ENCODE measurements around the gene FBL.
A peak's percentile ranks its signal among the peaks of the same experiment; 100 is the strongest.

Gene FBL

DNA sequence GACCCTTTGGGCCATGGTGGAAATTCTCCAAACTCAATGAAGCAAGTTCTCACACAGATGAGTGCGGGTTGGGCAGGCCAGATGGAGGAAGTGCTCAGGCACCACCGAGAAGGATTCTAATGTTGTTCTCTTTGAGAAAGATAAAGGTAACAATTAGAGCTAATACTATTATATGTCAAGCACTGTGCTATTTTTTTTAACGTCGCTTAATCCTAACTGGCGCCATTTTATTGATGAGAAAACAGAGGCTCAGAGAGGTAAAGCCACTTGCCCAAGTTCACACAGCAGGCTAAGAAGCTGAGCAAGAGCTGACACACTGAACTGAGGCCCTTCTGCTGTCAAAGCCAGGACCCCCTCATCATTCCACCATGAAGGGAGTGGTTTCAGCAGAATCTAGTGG, 1.0 kb downstream of the FBL start:
- no peak for DNase-seq (ENCODE audit: extremely low spot score)
- ChIA-PET CTCF (interaction anchor here (0.8 to 4.1 kb wide), 5 partner anchors 12 to 125 kb away, joined by 3 to 28 read pairs (median 7); partner anchors contain the start of gene DYRK1B), POLR2A (interaction anchor here (1.0 to 3.6 kb wide), 6 partner anchors 12 to 313 kb away, joined by 4 to 27 read pairs (median 6); partner anchors contain the start of genes DYRK1B, EID2B and PSMC4)
- TF ChIP-seq L3MBTL2 (conservative IDR thresholded peaks at IDR 0.05): no peak
- TF ChIP-seq ARNT (IDR thresholded peaks at IDR 0.05): no peak
- TF ChIP-seq SP1 (IDR thresholded peaks at IDR 0.05): no peak
- TF ChIP-seq FOXM1 (IDR thresholded peaks at IDR 0.05; ENCODE audit: borderline replicate concordance): no peak
- no peak for TF ChIP-seq HDGF (IDR thresholded peaks at IDR 0.05; ENCODE audit: borderline replicate concordance)
- TF ChIP-seq LEF1 (IDR thresholded peaks at IDR 0.05; ENCODE audit: borderline replicate concordance): no peak
- no peak for TF ChIP-seq ELF4 (IDR thresholded peaks at IDR 0.05)
- no peak for TF ChIP-seq TARDBP (IDR thresholded peaks at IDR 0.05)
- no peak for TF ChIP-seq CTBP1 (IDR thresholded peaks at IDR 0.05; ENCODE audit: borderline replicate concordance)
- no peak for TF ChIP-seq FOXA1 (IDR thresholded peaks at IDR 0.05)
- TF ChIP-seq FOXK2 (IDR thresholded peaks at IDR 0.05): no peak
- no peak for TF ChIP-seq BHLHE40 (IDR thresholded peaks at IDR 0.05; ENCODE audit: borderline replicate concordance)

DNA sequence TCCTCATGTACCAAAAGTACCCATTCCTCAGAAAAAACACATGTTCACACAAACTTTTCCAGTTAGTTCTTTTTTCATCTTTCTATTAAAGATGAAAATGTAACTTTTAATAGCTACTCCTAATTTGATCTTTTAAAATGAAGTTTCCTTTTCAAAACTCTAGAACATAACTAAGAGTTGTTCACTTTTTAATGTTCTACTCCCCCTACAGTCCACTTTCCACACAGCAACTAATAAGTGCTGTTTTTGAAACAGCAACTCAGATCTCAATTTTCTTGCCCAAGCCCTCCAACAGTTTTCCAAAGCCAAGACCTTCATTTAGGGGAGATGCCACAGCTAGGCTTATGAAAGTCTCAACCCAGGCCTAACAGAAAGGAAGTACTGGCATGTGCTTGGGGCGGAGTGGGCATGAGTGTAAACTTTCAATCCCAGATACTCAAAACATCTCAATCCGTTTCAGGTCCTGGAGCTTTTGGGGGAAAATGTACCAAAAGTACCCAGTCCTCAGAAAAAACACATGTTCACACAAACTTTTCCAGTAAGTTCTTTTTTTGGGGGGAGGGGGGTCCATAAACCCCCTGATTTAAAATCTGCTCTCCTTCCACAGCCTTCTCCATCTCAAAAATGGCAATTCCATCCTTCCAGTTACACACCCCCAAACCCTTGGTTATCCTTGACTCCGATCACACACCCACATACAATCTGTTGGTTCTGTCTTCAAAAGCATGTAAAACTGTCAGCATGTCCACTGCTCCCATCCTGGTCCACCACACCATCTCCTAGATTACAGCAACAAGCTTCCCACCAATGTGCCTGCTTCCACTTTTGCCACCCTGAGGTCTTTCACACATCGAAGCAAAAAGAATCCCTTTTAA, 2.0 kb downstream of the FBL start:
- TF ChIP-seq LEF1 (IDR thresholded peaks at IDR 0.05; ENCODE audit: borderline replicate concordance) (no peak), FOXA1 (IDR thresholded peaks at IDR 0.05) (no peak), FOXM1 (IDR thresholded peaks at IDR 0.05; ENCODE audit: borderline replicate concordance) (no peak), SUZ12 (IDR thresholded peaks at IDR 0.05) (no peak), HDGF (IDR thresholded peaks at IDR 0.05; ENCODE audit: borderline replicate concordance) (no peak), FOXK2 (IDR thresholded peaks at IDR 0.05) (no peak), TARDBP (IDR thresholded peaks at IDR 0.05) (no peak), ELF4 (IDR thresholded peaks at IDR 0.05) (no peak), CTBP1 (IDR thresholded peaks at IDR 0.05; ENCODE audit: borderline replicate concordance) (no peak), BHLHE40 (IDR thresholded peaks at IDR 0.05; ENCODE audit: borderline replicate concordance) (no peak), ARNT (IDR thresholded peaks at IDR 0.05) (no peak), SP1 (IDR thresholded peaks at IDR 0.05) (no peak), ZNF384 (IDR thresholded peaks at IDR 0.05) (no peak), PKNOX1 (IDR thresholded peaks at IDR 0.05) (no peak), NFRKB (IDR thresholded peaks at IDR 0.05) (no peak), L3MBTL2 (conservative IDR thresholded peaks at IDR 0.05) (no peak)
- ChIA-PET CTCF (interaction anchor here (0.8 to 4.1 kb wide), 8 partner anchors 11 to 106 kb away, joined by 3 to 28 read pairs (median 6); partner anchors contain the start of genes CLC and DYRK1B), POLR2A (interaction anchor here (1.2 to 3.6 kb wide), 5 partner anchors 10 to 126 kb away, joined by 3 to 27 read pairs (median 9); partner anchors contain the start of genes DYRK1B and PSMC4)
- peak; percentile 33 for DNase-seq (ENCODE audit: extremely low spot score)

DNA sequence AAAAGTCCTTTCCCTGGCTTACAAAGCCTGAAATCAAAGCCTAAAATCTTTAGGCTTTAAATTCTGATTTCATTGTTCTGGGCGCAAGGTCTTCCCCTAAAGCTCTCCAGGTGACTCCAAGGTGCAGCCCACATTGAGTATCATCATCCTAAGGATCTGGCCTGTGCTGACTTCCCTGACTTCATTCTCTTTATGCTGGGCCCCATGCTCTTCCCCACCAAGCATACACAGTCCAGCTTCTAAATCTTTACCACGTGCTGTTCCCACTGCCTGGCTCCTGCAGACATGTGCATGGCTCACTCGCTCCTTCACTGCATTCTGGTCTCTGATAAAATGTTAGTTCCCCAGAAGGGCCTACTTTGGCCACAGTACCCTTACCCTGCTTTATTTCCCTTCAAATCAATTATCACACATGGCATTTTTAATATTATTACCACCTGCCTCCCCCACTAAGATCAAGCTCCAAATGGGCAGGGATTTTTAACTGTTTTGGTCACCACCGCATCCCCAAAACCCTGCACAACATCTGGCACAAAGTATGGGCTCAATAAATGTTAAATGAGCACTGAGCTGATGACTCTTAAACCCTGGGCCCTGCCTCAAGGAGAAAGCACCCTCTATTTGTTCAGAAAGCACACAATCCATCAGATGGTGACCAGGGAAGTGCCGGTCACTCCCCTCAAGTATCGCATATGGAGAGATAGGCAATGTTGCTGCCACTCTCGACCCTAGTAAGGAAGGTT, 3.3 kb downstream of the FBL start:
- DNase-seq (ENCODE audit: extremely low spot score): no peak
- no peak for TF ChIP-seq CTBP1 (IDR thresholded peaks at IDR 0.05; ENCODE audit: borderline replicate concordance)
- TF ChIP-seq FOXM1 (IDR thresholded peaks at IDR 0.05; ENCODE audit: borderline replicate concordance): no peak
- TF ChIP-seq BHLHE40 (IDR thresholded peaks at IDR 0.05; ENCODE audit: borderline replicate concordance): no peak
- TF ChIP-seq FOXA1 (IDR thresholded peaks at IDR 0.05): no peak
- no peak for TF ChIP-seq ZNF384 (IDR thresholded peaks at IDR 0.05)
- TF ChIP-seq SP1 (IDR thresholded peaks at IDR 0.05): no peak
- TF ChIP-seq ELF4 (IDR thresholded peaks at IDR 0.05): no peak
- TF ChIP-seq SUZ12 (IDR thresholded peaks at IDR 0.05): no peak
- TF ChIP-seq LEF1 (IDR thresholded peaks at IDR 0.05; ENCODE audit: borderline replicate concordance): no peak
- no peak for TF ChIP-seq L3MBTL2 (conservative IDR thresholded peaks at IDR 0.05)
- no peak for TF ChIP-seq FOXK2 (IDR thresholded peaks at IDR 0.05)
- TF ChIP-seq NFRKB (IDR thresholded peaks at IDR 0.05): no peak
- TF ChIP-seq PKNOX1 (IDR thresholded peaks at IDR 0.05): no peak
- no peak for TF ChIP-seq TARDBP (IDR thresholded peaks at IDR 0.05)
- CTCF ChIA-PET: interaction anchor here (1.1 to 4.1 kb wide), 6 partner anchors 9 to 105 kb away, joined by 3 to 28 read pairs (median 6); partner anchors contain the start of genes CLC and DYRK1B
- POLR2A ChIA-PET: interaction anchor here (1.2 to 2.6 kb wide), 3 partner anchors 9 to 128 kb away, joined by 3 to 9 read pairs (median 6); partner anchors contain the start of genes DYRK1B and PSMC4

- ChIA-PET CTCF (interaction anchor here (0.6 kb wide), 1 partner anchor 91 kb away, joined by 6 read pairs; no protein-coding TSS in a partner anchor), POLR2A (no interaction called here)
- DNase-seq (ENCODE audit: extremely low spot score): no peak
- TF ChIP-seq SUZ12 (IDR thresholded peaks at IDR 0.05) (no peak), LEF1 (IDR thresholded peaks at IDR 0.05; ENCODE audit: borderline replicate concordance) (no peak), FOXM1 (IDR thresholded peaks at IDR 0.05; ENCODE audit: borderline replicate concordance) (no peak), ELF4 (IDR thresholded peaks at IDR 0.05) (no peak)
These were observed 5.1 kb downstream of the FBL start for GRCh38 chr19:39841041-39841440.

- TF ChIP-seq BHLHE40 (IDR thresholded peaks at IDR 0.05; ENCODE audit: borderline replicate concordance) (no peak), FOXK2 (IDR thresholded peaks at IDR 0.05) (no peak), ZNF384 (IDR thresholded peaks at IDR 0.05) (no peak), ARNT (IDR thresholded peaks at IDR 0.05) (no peak), NFRKB (IDR thresholded peaks at IDR 0.05) (no peak), FOXA1 (IDR thresholded peaks at IDR 0.05) (no peak), SP1 (IDR thresholded peaks at IDR 0.05) (no peak), TARDBP (IDR thresholded peaks at IDR 0.05) (no peak), CTBP1 (IDR thresholded peaks at IDR 0.05; ENCODE audit: borderline replicate concordance) (no peak), SUZ12 (IDR thresholded peaks at IDR 0.05) (no peak), ELF4 (IDR thresholded peaks at IDR 0.05) (no peak), FOXM1 (IDR thresholded peaks at IDR 0.05; ENCODE audit: borderline replicate concordance) (no peak)
- CTCF ChIA-PET: no interaction called here
- POLR2A ChIA-PET: no interaction called here
- DNase-seq (ENCODE audit: extremely low spot score): no peak
These were observed 5.7 kb downstream of the FBL start for GRCh38 chr19:39840492-39840891.

All from HEK293T (cell line).